Osteoblast (primary cell): ENCODE data around the gene PDCD4. TPM values are rescaled to one million over a fixed set of nuclear protein-coding genes. Genes with fewer than 3 reads are reported as not detected.

Experiments used
- DNase-seq: peaks from one replicate; pipeline ENCODE4 v3.0.0; 2011; ENCODE audit warnings: low spot score, mixed read lengths; ENCODE audit not compliant: insufficient read length; ENCODE audit errors: missing footprints
- H2AFZ ChIP-seq: 2 replicates; pipeline ENCODE4 v1.6.0; 2011; ENCODE audit warnings: mild to moderate bottlenecking, low read length
- H3K27ac ChIP-seq: 2 replicates; pipeline ENCODE4 v1.5.1; 2011; ENCODE audit warnings: mild to moderate bottlenecking, low read depth, low read length, moderate library complexity
- H3K27me3 ChIP-seq: 2 replicates; pipeline ENCODE4 v1.6.0; 2012; ENCODE audit warnings: mild to moderate bottlenecking, control low read depth, inconsistent platforms, low read length, moderate library complexity; ENCODE audit not compliant: insufficient read depth
- H3K36me3 ChIP-seq: 2 replicates; pipeline ENCODE4 v1.5.1; 2011; ENCODE audit warnings: mild to moderate bottlenecking, low read length, control low read depth, moderate library complexity; ENCODE audit not compliant: insufficient read depth
- H3K4me1 ChIP-seq: 2 replicates; pipeline ENCODE4 v1.5.1; 2011; ENCODE audit warnings: mild to moderate bottlenecking, low read length, control low read depth, moderate library complexity; ENCODE audit not compliant: insufficient read depth
- H3K4me2 ChIP-seq: 2 replicates; pipeline ENCODE4 v1.6.0; 2011; ENCODE audit warnings: mild to moderate bottlenecking, low read length; ENCODE audit not compliant: insufficient read depth
- H3K4me3 ChIP-seq: fragments of 200-600 bp; sonication (generic); 3 replicates; pipeline ENCODE4 v1.5.1; 2012; ENCODE audit warnings: mild to moderate bottlenecking, low read length, inconsistent platforms; ENCODE audit not compliant: insufficient read depth
- H3K79me2 ChIP-seq: 2 replicates; pipeline ENCODE4 v1.6.0; 2012; ENCODE audit warnings: mild to moderate bottlenecking, low read length, control low read depth, inconsistent platforms; ENCODE audit not compliant: insufficient read depth
- H3K9me3 ChIP-seq: 2 replicates; pipeline ENCODE4 v1.5.1; 2011; ENCODE audit warnings: low read depth, low read length, control low read depth
- H4K20me1 ChIP-seq: 2 replicates; pipeline ENCODE4 v1.6.0; 2012; ENCODE audit warnings: mild to moderate bottlenecking, low read length, control low read depth; ENCODE audit not compliant: insufficient read depth
- total RNA-seq: library from RNA; depleted of rRNA; stranded (reverse); fragments of >200 nt; gene quantifications from 2 replicates; pipeline ENCODE4 v1.2.3, GENCODE V29; 2012
- TF ChIP-seq, protein P1 (sequence below): IDR thresholded peaks from 2 replicates; pipeline ENCODE4 v1.5.1; 2011; ENCODE audit warnings: mild to moderate bottlenecking, low read depth, low read length, moderate library complexity; ENCODE audit errors: extremely low read depth

Gene PDCD4
- total RNA-seq, 1 donor, result 73.8 TPM

DNA sequence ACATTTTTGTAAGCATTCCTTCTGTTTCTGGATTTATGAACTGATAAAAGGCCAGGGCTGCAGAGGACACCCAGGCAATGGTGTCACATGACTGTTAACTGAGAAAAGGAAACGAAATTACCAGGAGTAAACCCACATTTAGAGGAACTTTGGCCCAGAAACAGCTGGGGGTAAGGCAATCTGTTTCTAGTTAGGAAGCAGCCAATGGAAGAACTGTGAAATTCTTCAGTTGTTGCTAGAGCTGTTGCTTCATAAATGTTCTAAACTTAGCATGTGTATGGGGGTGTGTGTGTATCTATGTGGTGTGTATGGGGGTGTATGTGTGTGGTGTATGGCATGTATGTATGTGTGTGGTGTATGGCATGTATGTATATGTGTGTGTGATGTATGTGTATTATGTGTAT is 11.8 kb upstream of the PDCD4 start:
- DNase-seq, result no peak
- no peaks in the 10 kb centered on the region for H3K27me3 ChIP-seq
- H3K4me1 ChIP-seq, result peaks cover 12% of the 10 kb centered on the region
- H4K20me1 ChIP-seq, result no peaks in the 10 kb centered on the region
- peak overlapping the region; percentile 64 for H2AFZ ChIP-seq
- no peak overlapping the region for H3K27ac ChIP-seq
- no peak overlapping the region for H3K4me3 ChIP-seq
- no peaks in the 10 kb centered on the region for H3K9me3 ChIP-seq
- H3K79me2 ChIP-seq, result no peaks in the 10 kb centered on the region
- no peaks in the 10 kb centered on the region for H3K36me3 ChIP-seq
- TF ChIP-seq, protein P1, sequence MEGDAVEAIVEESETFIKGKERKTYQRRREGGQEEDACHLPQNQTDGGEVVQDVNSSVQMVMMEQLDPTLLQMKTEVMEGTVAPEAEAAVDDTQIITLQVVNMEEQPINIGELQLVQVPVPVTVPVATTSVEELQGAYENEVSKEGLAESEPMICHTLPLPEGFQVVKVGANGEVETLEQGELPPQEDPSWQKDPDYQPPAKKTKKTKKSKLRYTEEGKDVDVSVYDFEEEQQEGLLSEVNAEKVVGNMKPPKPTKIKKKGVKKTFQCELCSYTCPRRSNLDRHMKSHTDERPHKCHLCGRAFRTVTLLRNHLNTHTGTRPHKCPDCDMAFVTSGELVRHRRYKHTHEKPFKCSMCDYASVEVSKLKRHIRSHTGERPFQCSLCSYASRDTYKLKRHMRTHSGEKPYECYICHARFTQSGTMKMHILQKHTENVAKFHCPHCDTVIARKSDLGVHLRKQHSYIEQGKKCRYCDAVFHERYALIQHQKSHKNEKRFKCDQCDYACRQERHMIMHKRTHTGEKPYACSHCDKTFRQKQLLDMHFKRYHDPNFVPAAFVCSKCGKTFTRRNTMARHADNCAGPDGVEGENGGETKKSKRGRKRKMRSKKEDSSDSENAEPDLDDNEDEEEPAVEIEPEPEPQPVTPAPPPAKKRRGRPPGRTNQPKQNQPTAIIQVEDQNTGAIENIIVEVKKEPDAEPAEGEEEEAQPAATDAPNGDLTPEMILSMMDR, result no peak
- no peak overlapping the region for H3K4me2 ChIP-seq

DNA sequence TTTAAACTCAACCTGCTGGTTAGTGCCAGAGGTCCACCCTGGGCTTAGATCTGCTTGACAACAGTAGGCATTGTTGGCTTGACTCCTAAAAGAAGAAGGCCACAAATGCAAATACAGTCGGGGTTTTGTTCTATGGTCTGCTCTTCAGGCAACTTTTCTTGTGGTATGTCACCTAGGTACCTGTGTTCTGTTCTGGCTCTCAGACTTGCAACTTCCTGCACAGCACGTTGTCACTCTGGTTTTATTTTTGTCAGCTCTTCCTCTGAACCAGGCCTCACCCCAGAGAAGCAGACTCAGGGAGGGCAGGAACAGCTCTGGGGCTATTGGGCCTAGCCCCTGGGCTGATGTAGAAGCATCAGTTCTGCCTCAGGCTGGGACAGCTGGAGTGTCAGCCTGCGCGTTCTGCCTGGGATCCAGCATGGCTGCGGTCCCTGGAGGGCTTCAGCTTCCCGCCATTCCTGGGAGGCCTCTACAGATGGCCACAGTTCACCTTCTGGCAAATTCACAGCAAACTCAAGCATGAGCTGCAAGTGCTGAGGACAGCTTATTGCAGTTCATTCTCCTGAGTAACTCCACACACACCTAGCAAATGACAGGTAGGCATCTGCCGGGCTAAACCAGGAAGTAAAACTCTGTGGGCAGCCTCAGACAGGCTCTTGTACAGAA is 11.0 kb upstream of the PDCD4 start:
- no peaks in the 10 kb centered on the region for H3K79me2 ChIP-seq

GRCh38 chr10:110861476-110861875 is 10.3 kb upstream of the PDCD4 start:
- TF ChIP-seq, protein P1, result no peak
- no peaks in the 10 kb centered on the region for H3K9me3 ChIP-seq
- no peaks in the 10 kb centered on the region for H3K79me2 ChIP-seq
- H3K36me3 ChIP-seq, result no peaks in the 10 kb centered on the region
- no peak for DNase-seq
- no peaks in the 10 kb centered on the region for H3K27me3 ChIP-seq
- no peak overlapping the region for H3K27ac ChIP-seq
- peaks cover 24% of the 10 kb centered on the region for H3K4me1 ChIP-seq
- no peak overlapping the region for H2AFZ ChIP-seq
- H4K20me1 ChIP-seq, result no peaks in the 10 kb centered on the region
- no peak overlapping the region for H3K4me2 ChIP-seq
- H3K4me3 ChIP-seq, result no peak overlapping the region

More for the DNA sequence above, 11.0 kb upstream of the PDCD4 start:
- no peaks in the 10 kb centered on the region for H3K27me3 ChIP-seq
- no peaks in the 10 kb centered on the region for H4K20me1 ChIP-seq
- no peak for DNase-seq
- no peak overlapping the region for H3K4me3 ChIP-seq
- H3K36me3 ChIP-seq, result no peaks in the 10 kb centered on the region
- H3K4me1 ChIP-seq, result peaks cover 19% of the 10 kb centered on the region
- H3K4me2 ChIP-seq, result no peak overlapping the region
- peak overlapping the region; percentile 8 for H2AFZ ChIP-seq
- no peaks in the 10 kb centered on the region for H3K9me3 ChIP-seq
- no peak overlapping the region for H3K27ac ChIP-seq
- TF ChIP-seq, protein P1, result no peak

DNA sequence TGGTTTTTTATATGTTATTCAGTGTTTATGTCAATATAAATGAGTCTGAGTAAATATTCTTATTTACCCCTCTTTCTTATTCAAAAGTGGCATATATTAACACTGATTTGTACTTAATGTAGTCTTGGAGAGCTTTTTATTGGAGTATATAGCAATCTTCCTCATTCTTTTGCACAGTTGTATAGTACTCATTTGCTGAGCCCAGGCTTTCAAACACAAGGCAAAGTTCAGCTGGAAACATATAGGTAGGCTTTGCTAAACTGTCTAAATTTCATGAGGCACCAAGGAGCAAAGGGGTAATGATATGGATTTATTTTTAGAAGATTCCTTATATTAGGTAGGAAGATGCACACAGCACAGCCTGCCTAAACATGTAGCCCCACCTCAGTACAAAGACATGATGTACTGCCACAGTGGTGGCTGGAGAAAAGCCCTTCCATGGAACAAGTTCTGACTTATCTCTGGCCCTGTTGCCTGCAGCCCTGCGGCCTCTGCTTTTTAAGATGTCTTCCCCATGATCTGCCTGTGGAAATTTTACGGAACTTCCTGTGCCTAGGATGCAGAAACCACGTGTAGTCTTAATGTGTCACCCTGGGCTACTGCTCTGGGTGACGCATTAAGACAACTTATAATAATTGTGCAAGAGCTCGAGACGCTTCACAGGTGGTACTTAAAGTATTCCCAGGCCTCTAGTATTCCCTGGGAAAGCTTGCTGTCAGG is 9.6 kb upstream of the PDCD4 start:
- no peaks in the 10 kb centered on the region for H3K9me3 ChIP-seq
- no peaks in the 10 kb centered on the region for H3K27me3 ChIP-seq
- H2AFZ ChIP-seq, result no peak overlapping the region
- H3K4me1 ChIP-seq, result peaks cover 24% of the 10 kb centered on the region
- H3K79me2 ChIP-seq, result no peaks in the 10 kb centered on the region
- H3K27ac ChIP-seq, result no peak overlapping the region
- no peaks in the 10 kb centered on the region for H4K20me1 ChIP-seq
- no peak overlapping the region for H3K4me2 ChIP-seq
- H3K4me3 ChIP-seq, result no peak overlapping the region
- no peaks in the 10 kb centered on the region for H3K36me3 ChIP-seq
- DNase-seq, result no peak
- TF ChIP-seq, protein P1, result no peak
